Smooth muscle cell (in vitro differentiated cells): ENCODE data around the gene SLC39A10. TPM values are rescaled to one million over a fixed set of nuclear protein-coding genes. Genes with fewer than 3 reads are reported as not detected.

Source experiments
- DNase-seq: peaks from one replicate; lab custom pipeline; 2025; ENCODE audit not compliant: unreplicated experiment; lab: John Stamatoyannopoulos, UW
- H2AFZ ChIP-seq: fragments of 200-600 bp; sonication (generic); 2 replicates; pipeline ENCODE4 v1.6.0; 2016; ENCODE audit warnings: antibody characterized with exemption, low read depth, mild to moderate bottlenecking
- H3F3A ChIP-seq: fragments of 200-600 bp; sonication (generic); 2 replicates; pipeline ENCODE4 v1.6.0; 2017; ENCODE audit warnings: antibody characterized with exemption, low read depth
- H3K27ac ChIP-seq: fragments of 200-600 bp; sonication (generic); 2 replicates; pipeline ENCODE4 v1.5.1; 2016; ENCODE audit warnings: low read depth, mild to moderate bottlenecking
- H3K27me3 ChIP-seq: fragments of 200-600 bp; sonication (generic); 2 replicates; pipeline ENCODE4 v1.6.1; 2016; ENCODE audit warnings: low read depth, mild to moderate bottlenecking
- H3K36me3 ChIP-seq: fragments of 200-600 bp; sonication (generic); 2 replicates; pipeline ENCODE4 v1.5.1; 2016; ENCODE audit warnings: low read depth
- H3K4me1 ChIP-seq: fragments of 200-600 bp; sonication (generic); 2 replicates; pipeline ENCODE4 v1.5.1; 2016; ENCODE audit warnings: low read depth
- H3K4me2 ChIP-seq: fragments of 200-600 bp; sonication (generic); 2 replicates; pipeline ENCODE4 v1.6.0; 2016; ENCODE audit warnings: mild to moderate bottlenecking
- H3K4me3 ChIP-seq: fragments of 200-600 bp; sonication (generic); 2 replicates; pipeline ENCODE4 v1.5.1; 2016; ENCODE audit warnings: mild to moderate bottlenecking
- H3K79me2 ChIP-seq: fragments of 200-600 bp; sonication (generic); 2 replicates; pipeline ENCODE4 v1.6.0; 2016; ENCODE audit warnings: low read depth, mild to moderate bottlenecking
- H3K9ac ChIP-seq: fragments of 200-600 bp; sonication (generic); 2 replicates; pipeline ENCODE4 v1.6.0; 2016; ENCODE audit warnings: low read depth
- H3K9me3 ChIP-seq: fragments of 200-600 bp; sonication (generic); replicated peaks from 2 replicates; pipeline ENCODE4 v1.5.1; 2016; ENCODE audit warnings: low read depth
- H4K20me1 ChIP-seq: fragments of 200-600 bp; sonication (generic); 2 replicates; pipeline ENCODE4 v1.6.0; 2016; ENCODE audit warnings: low read depth
- WGBS: methylation state at CpG from one replicate; pipeline ENCODE4 v1.1.7; 2016; ENCODE audit warnings: low lambda C conversion rate; 5-methylcytosine and 5-hydroxymethylcytosine counted together
- polyA plus RNA-seq: library from polyadenylated mRNA; unstranded; fragments of >200 nt; fragmentation: Nextera tagmentation; extraction: Ambion mirVana; gene quantifications from 2 replicates; pipeline ENCODE4 v1.2.1, GENCODE V29; 2016
- total RNA-seq: library from RNA; depleted of rRNA; stranded (reverse); fragments of >200 nt; gene quantifications from 2 replicates; pipeline ENCODE4 v1.2.3, GENCODE V29; 2014
- TF ChIP-seq, protein P1 (sequence below): fragments of 200-600 bp; sonication (generic); IDR thresholded peaks from 2 replicates; pipeline ENCODE4 v1.5.1; 2017; ENCODE audit warnings: borderline replicate concordance, mild to moderate bottlenecking, antibody characterized with exemption; ENCODE audit not compliant: insufficient read depth, poor library complexity, severe bottlenecking

The SLC39A10 gene
- total and polyA plus RNA-seq, 2 experiments from 2014 or later: 15.6 to 81.2 TPM

- peak overlapping the region; percentile 80 for H3K9ac ChIP-seq
- H3K4me3 ChIP-seq: peak overlapping the region; percentile 29
- H3K9me3 ChIP-seq: no peaks in the 10 kb centered on the region
- H3K79me2 ChIP-seq: no peaks in the 10 kb centered on the region
- no peaks in the 10 kb centered on the region for H4K20me1 ChIP-seq
- H2AFZ ChIP-seq: no peak overlapping the region
- peaks cover 13% of the 10 kb centered on the region for H3K4me1 ChIP-seq
- H3K4me2 ChIP-seq: peak overlapping the region; percentile 80
- H3K27ac ChIP-seq: peak overlapping the region; percentile 95
- 5% methylated on average over 3 of the region's 3 CpGs for WGBS
- H3K36me3 ChIP-seq: no peaks in the 10 kb centered on the region
- H3F3A ChIP-seq: peaks cover 11% of the 10 kb centered on the region
- TF ChIP-seq, protein P1, sequence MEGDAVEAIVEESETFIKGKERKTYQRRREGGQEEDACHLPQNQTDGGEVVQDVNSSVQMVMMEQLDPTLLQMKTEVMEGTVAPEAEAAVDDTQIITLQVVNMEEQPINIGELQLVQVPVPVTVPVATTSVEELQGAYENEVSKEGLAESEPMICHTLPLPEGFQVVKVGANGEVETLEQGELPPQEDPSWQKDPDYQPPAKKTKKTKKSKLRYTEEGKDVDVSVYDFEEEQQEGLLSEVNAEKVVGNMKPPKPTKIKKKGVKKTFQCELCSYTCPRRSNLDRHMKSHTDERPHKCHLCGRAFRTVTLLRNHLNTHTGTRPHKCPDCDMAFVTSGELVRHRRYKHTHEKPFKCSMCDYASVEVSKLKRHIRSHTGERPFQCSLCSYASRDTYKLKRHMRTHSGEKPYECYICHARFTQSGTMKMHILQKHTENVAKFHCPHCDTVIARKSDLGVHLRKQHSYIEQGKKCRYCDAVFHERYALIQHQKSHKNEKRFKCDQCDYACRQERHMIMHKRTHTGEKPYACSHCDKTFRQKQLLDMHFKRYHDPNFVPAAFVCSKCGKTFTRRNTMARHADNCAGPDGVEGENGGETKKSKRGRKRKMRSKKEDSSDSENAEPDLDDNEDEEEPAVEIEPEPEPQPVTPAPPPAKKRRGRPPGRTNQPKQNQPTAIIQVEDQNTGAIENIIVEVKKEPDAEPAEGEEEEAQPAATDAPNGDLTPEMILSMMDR: no peak
- no peaks in the 10 kb centered on the region for H3K27me3 ChIP-seq
- DNase-seq: no peak
Observed at GRCh38 chr2:195612611-195613495, 44.2 kb upstream of the SLC39A10 start.

DNA sequence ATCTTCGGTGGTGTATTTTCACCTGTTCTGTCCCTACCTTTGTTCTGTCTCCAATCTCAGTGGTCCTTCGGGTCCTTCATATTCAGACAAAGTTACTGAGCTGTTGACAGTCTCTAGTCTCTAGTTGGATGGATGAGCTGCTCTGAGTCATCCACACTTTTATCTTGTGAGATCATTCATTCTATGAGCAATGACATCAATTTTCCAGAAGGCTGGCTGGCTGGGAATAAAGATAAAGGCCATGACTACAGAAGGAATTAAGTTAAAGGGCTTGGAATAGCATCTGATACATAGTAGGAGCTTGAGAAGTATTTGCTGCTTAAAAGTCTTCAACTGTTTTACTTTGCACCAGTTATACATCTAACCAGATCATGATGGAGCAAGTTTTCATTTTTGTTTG, 43.1 kb upstream of the SLC39A10 start:
- TF ChIP-seq, protein P1: no peak
- Histone ChIP-seq H4K20me1 (no peaks in the 10 kb centered on the region), H3K4me2 (peak overlapping the region; percentile 80), H3K9me3 (no peaks in the 10 kb centered on the region), H3K4me3 (peak overlapping the region; percentile 29), H3K9ac (peak overlapping the region; percentile 80), H3F3A (peaks cover 11% of the 10 kb centered on the region), H3K4me1 (peaks cover 13% of the 10 kb centered on the region), H3K27ac (peak overlapping the region; percentile 95), H2AFZ (no peak overlapping the region), H3K79me2 (no peaks in the 10 kb centered on the region), H3K36me3 (no peaks in the 10 kb centered on the region), H3K27me3 (no peaks in the 10 kb centered on the region)
- DNase-seq: no peak
- 24% methylated on average over 2 of the region's 2 CpGs for WGBS

DNA sequence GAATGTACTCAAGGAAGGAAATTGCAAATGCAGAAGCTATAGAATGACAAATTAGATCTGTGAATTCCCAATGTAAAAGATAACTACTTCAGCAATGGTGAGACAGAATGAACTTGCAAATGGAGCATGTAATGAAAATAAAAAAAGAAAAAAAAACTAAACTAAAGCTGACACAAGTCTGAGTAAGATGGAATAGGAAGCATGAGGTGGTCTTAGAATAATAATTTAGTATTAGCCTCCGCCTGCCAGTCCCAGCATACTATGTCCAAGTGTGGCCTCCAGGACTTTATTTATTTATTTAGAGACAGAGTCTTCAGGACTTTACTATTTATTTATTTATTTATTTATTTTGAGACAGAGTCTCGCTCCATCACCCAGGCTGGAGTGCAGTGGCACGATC, 37.4 kb upstream of the SLC39A10 start:
- Histone ChIP-seq H3K4me3 (no peak overlapping the region), H4K20me1 (no peaks in the 10 kb centered on the region), H2AFZ (no peak overlapping the region), H3K79me2 (no peaks in the 10 kb centered on the region), H3K27me3 (no peaks in the 10 kb centered on the region), H3K36me3 (no peaks in the 10 kb centered on the region), H3F3A (peaks cover 16% of the 10 kb centered on the region), H3K9ac (no peak overlapping the region), H3K27ac (peak overlapping the region; percentile 40), H3K4me1 (no peaks in the 10 kb centered on the region), H3K9me3 (no peaks in the 10 kb centered on the region), H3K4me2 (peak overlapping the region; percentile 11)
- 94% methylated on average over 3 of the region's 3 CpGs for WGBS
- no peak for DNase-seq
- TF ChIP-seq, protein P1: no peak
